Mesenchymal stem cell (in vitro differentiated cells and primary cell): ENCODE measurements around the gene ALDH6A1.

Experiments used
- DNase-seq: peaks from one replicate; pipeline ENCODE4 v3.0.0-alpha.2; 2013
- H2AFZ ChIP-seq: one replicate; pipeline ENCODE4 v1.6.1; 2013; ENCODE audit warnings: low read depth, mild to moderate bottlenecking, control low read depth, inconsistent platforms, low read length, moderate library complexity
- H2AK5ac ChIP-seq: 2 replicates; pipeline ENCODE4 v1.6.1; 2013; ENCODE audit warnings: low read length, moderate library complexity, mild to moderate bottlenecking, inconsistent platforms; ENCODE audit not compliant: severe bottlenecking
- H2BK120ac ChIP-seq: one replicate; pipeline ENCODE4 v1.6.1; 2013; ENCODE audit warnings: low read depth, mild to moderate bottlenecking, inconsistent platforms, low read length, moderate library complexity
- H2BK12ac ChIP-seq, 2 experiments: one replicate each; pipeline ENCODE4 v1.6.1; 2013; ENCODE audit warnings: inconsistent platforms in 2 of 2, low read length in 2 of 2, mild to moderate bottlenecking in 2 of 2, moderate library complexity in 2 of 2, control low read depth in 1 of 2
- H2BK15ac ChIP-seq: one replicate; pipeline ENCODE4 v1.6.1; 2013; ENCODE audit warnings: mild to moderate bottlenecking, low read depth, inconsistent platforms; ENCODE audit not compliant: poor library complexity, severe bottlenecking
- H2BK5ac ChIP-seq: 2 replicates; pipeline ENCODE4 v1.6.1; 2013; ENCODE audit warnings: low read depth, mild to moderate bottlenecking, low read length, control low read depth, inconsistent platforms; ENCODE audit not compliant: poor library complexity, severe bottlenecking
- H3K14ac ChIP-seq, 2 experiments: one replicate each; pipeline ENCODE4 v1.6.1; 2013; ENCODE audit warnings: inconsistent platforms in 2 of 2, low read length in 2 of 2, control low read depth in 1 of 2, mild to moderate bottlenecking in 1 of 2, moderate library complexity in 1 of 2
- H3K18ac ChIP-seq, 2 experiments: one replicate each; pipeline ENCODE4 v1.6.1; 2013; ENCODE audit warnings: inconsistent platforms in 2 of 2, low read length in 2 of 2, control low read depth in 1 of 2, low read depth in 1 of 2, mild to moderate bottlenecking in 1 of 2
- H3K23ac ChIP-seq, 2 experiments: one replicate each; pipeline ENCODE4 v1.6.1; 2013; ENCODE audit warnings: inconsistent platforms in 2 of 2, low read length in 2 of 2, mild to moderate bottlenecking in 2 of 2, moderate library complexity in 2 of 2, control low read depth in 1 of 2
- H3K27ac ChIP-seq: 2 replicates; pipeline ENCODE4 v1.5.1; 2013; ENCODE audit warnings: mild to moderate bottlenecking, moderate library complexity, low read length, control low read depth, inconsistent platforms; ENCODE audit not compliant: poor library complexity, severe bottlenecking
- H3K27me3 ChIP-seq, 2 experiments: 2 replicates each; pipeline versions ENCODE4 v1.6.1 to v1.7.0; 2013; ENCODE audit warnings: low read length in 2 of 2, mild to moderate bottlenecking in 2 of 2, moderate library complexity in 2 of 2, control low read depth in 1 of 2, inconsistent platforms in 1 of 2; ENCODE audit not compliant: control insufficient read depth in 1 of 2, insufficient read depth in 1 of 2
- H3K36me3 ChIP-seq, 2 experiments: 2 replicates each; pipeline versions ENCODE4 v1.6.1 to v1.7.0; 2013; ENCODE audit warnings: low read length in 2 of 2, control low read depth in 1 of 2, inconsistent platforms in 1 of 2, low read depth in 1 of 2, mild to moderate bottlenecking in 1 of 2; ENCODE audit not compliant: insufficient read depth in 2 of 2, control insufficient read depth in 1 of 2
- H3K4ac ChIP-seq, 2 experiments: one replicate each; pipeline ENCODE4 v1.6.1; 2013; ENCODE audit warnings: inconsistent platforms in 2 of 2, low read length in 2 of 2, mild to moderate bottlenecking in 2 of 2, moderate library complexity in 2 of 2, control low read depth in 1 of 2, low read depth in 1 of 2
- H3K4me1 ChIP-seq: 2 replicates; pipeline ENCODE4 v1.6.1; 2013; ENCODE audit warnings: low read depth, low read length, control low read depth; ENCODE audit not compliant: control insufficient read depth, insufficient read depth
- H3K4me2 ChIP-seq: 2 replicates; pipeline ENCODE4 v1.6.1; 2013; ENCODE audit warnings: low read length, mild to moderate bottlenecking, inconsistent platforms; ENCODE audit not compliant: poor library complexity, severe bottlenecking
- H3K4me3 ChIP-seq, 2 experiments: 2 replicates each; pipeline versions ENCODE4 v1.5.1 to v1.7.0; 2013; ENCODE audit warnings: low read length in 2 of 2, mild to moderate bottlenecking in 2 of 2, control low read depth in 1 of 2, low read depth in 1 of 2; ENCODE audit not compliant: insufficient read depth in 1 of 2
- H3K79me1 ChIP-seq: replicated peaks from 2 replicates; pipeline ENCODE4 v1.6.1; 2013; ENCODE audit warnings: mild to moderate bottlenecking, control low read depth, low read length, inconsistent platforms; ENCODE audit not compliant: poor library complexity, severe bottlenecking
- H3K9ac ChIP-seq: 2 replicates; pipeline ENCODE4 v1.7.0; 2013; ENCODE audit warnings: mild to moderate bottlenecking, low read length, moderate library complexity
- H3K9me3 ChIP-seq: 2 replicates; pipeline ENCODE4 v1.7.0; 2013; ENCODE audit warnings: mild to moderate bottlenecking, low read length; ENCODE audit not compliant: control insufficient read depth
- H4K8ac ChIP-seq: one replicate; pipeline ENCODE4 v1.6.1; 2013; ENCODE audit warnings: inconsistent platforms, mild to moderate bottlenecking, low read length, moderate library complexity
- H4K91ac ChIP-seq: one replicate; pipeline ENCODE4 v1.6.1; 2013; ENCODE audit warnings: mild to moderate bottlenecking, low read length, inconsistent platforms
- WGBS: methylation state at CpG from one replicate; pipeline ENCODE4 v1.1.7; 2013; ENCODE audit warnings: mixed read lengths; 5-methylcytosine and 5-hydroxymethylcytosine counted together

ALDH6A1 gene

GRCh38 chr14:74015963-74016362 is 68.3 kb downstream of the ALDH6A1 start:
- peaks cover 19% of the 10 kb centered on the region for H3K79me1 ChIP-seq
- no peaks in the 10 kb centered on the region for H3K27me3 ChIP-seq
- H4K8ac ChIP-seq, result no peak overlapping the region
- no peak overlapping the region for H2BK5ac ChIP-seq
- no peak overlapping the region for H3K14ac ChIP-seq
- H2BK15ac ChIP-seq, result no peak overlapping the region
- no peaks in the 10 kb centered on the region for H3K9me3 ChIP-seq
- H3K4me3 ChIP-seq, result no peak overlapping the region
- H3K18ac ChIP-seq, result no peak overlapping the region
- no peak overlapping the region for H2AFZ ChIP-seq
- peaks cover 0 to 30% of the 10 kb centered on the region in 2 experiments for H3K36me3 ChIP-seq
- peaks cover 10% of the 10 kb centered on the region for H3K4me1 ChIP-seq
- no peak overlapping the region for H3K9ac ChIP-seq
- no peak overlapping the region for H2AK5ac ChIP-seq
- no peak overlapping the region for H3K4ac ChIP-seq
- DNase-seq, result peak; percentile 45
- no peak overlapping the region for H3K4me2 ChIP-seq
- no peak overlapping the region for H3K23ac ChIP-seq
- H2BK12ac ChIP-seq, result no peak overlapping the region
- H2BK120ac ChIP-seq, result no peak overlapping the region
- H4K91ac ChIP-seq, result no peak overlapping the region
- H3K27ac ChIP-seq, result no peak overlapping the region

DNA sequence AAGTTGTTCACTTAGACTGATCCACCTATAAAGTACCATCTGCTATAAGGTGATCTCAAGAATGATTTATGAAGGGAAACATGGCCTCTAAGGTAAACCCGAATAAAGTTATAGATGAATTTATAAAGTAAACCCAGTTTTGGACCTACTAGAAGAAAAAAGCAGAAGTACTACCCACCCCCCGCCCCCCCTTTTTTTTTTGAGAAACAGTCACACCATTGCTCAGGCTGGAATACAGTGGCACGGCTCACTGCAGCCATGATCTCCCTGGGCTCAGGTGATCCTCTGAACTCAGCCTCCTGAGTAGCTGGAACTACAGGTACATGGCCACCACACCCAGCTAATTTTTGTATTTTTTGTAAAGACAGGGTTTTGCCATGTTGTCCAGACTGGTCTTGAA is 69.1 kb downstream of the ALDH6A1 start:
- H3K4me2 ChIP-seq, result no peak overlapping the region
- H3K4ac ChIP-seq, result no peak overlapping the region
- H3K4me3 ChIP-seq, result no peak overlapping the region
- no peak for DNase-seq
- H3K23ac ChIP-seq, result no peak overlapping the region
- no peaks in the 10 kb centered on the region for H3K9me3 ChIP-seq
- H2BK120ac ChIP-seq, result no peak overlapping the region
- no peak overlapping the region for H2AFZ ChIP-seq
- H2BK5ac ChIP-seq, result no peak overlapping the region
- no peak overlapping the region for H2BK12ac ChIP-seq
- no peak overlapping the region for H4K8ac ChIP-seq
- peaks cover 2 to 36% of the 10 kb centered on the region in 2 experiments for H3K36me3 ChIP-seq
- no peak overlapping the region for H4K91ac ChIP-seq
- H2BK15ac ChIP-seq, result no peak overlapping the region
- no peak overlapping the region for H2AK5ac ChIP-seq
- no peak overlapping the region for H3K18ac ChIP-seq
- 100% methylated on average over 1 of the region's 3 CpGs for WGBS
- no peak overlapping the region for H3K9ac ChIP-seq
- no peak overlapping the region for H3K27ac ChIP-seq
- no peaks in the 10 kb centered on the region for H3K27me3 ChIP-seq
- H3K4me1 ChIP-seq, result peaks cover 10% of the 10 kb centered on the region
- H3K14ac ChIP-seq, result no peak overlapping the region
- H3K79me1 ChIP-seq, result peaks cover 17% of the 10 kb centered on the region

DNA sequence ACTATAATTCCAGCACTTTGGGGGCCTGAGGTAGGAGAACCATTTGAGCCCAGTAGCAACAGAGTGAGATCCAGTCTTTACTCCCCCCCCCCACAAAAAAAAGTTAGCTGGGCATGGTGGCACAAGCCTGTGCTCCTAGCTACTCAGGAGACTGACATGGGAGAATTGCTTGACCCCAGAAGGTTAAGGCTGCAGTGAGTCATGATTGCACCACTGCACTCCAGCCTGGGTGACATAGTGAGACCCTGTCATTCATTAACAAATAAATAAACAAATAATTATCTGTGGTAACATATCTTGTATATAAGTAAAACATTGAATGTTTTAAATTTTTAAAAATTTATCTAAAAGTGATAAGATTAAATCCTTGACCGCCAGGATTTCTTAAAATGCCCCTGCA is 70.0 kb downstream of the ALDH6A1 start:
- Histone ChIP-seq H2BK12ac (no peak overlapping the region), H3K4ac (no peak overlapping the region), H3K4me2 (no peak overlapping the region), H3K79me1 (peaks cover 17% of the 10 kb centered on the region), H3K36me3 (peaks cover 10 to 39% of the 10 kb centered on the region in 2 experiments), H4K8ac (no peak overlapping the region), H2AFZ (no peak overlapping the region), H3K23ac (no peak overlapping the region), H4K91ac (no peak overlapping the region), H2BK120ac (no peak overlapping the region), H3K9me3 (no peaks in the 10 kb centered on the region), H2BK15ac (no peak overlapping the region), H2BK5ac (no peak overlapping the region), H3K27me3 (no peaks in the 10 kb centered on the region), H3K27ac (peak overlapping the region; percentile 89), H3K4me3 (no peak overlapping the region), H3K4me1 (peaks cover 10% of the 10 kb centered on the region), H2AK5ac (no peak overlapping the region), H3K18ac (no peak overlapping the region), H3K9ac (no peak overlapping the region), H3K14ac (no peak overlapping the region)
- 100% methylated on average over 1 of the region's 1 CpG for WGBS
- peak; percentile 57 for DNase-seq

DNA sequence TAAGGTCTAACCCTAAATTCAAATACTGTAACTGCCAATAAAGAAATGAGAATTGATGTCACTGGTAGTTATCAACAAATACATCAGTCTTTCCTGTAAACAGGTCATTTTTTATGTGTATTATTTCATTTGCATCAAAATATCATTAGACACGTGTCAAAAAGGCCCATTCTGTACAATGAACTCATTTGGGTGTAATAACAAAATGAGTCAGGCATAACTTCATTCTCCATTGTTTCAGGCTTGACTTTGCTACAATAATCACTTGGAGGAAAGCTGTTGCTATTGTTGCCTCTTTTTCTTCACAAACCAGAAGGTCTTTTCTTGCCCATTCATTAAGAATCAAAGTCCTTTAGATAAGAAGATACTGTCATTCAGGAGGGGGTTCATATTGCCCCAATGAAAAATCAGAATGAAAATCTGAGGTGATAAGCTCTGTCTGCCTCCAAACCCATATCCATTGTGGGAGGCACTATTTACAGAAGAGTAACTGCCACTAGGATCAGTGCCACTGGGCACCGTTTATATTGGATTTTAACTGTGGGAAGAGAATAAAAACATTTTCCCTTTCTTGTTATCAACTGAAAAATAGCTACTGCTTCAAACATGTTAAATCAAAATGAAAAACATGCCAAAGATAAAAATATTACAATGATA is 75.3 kb downstream of the ALDH6A1 start:
- Histone ChIP-seq H3K9ac (no peak overlapping the region), H3K27me3 (no peaks in the 10 kb centered on the region), H2BK12ac (no peak overlapping the region), H3K4me3 (no peak overlapping the region), H3K18ac (no peak overlapping the region), H2AFZ (no peak overlapping the region), H4K91ac (no peak overlapping the region), H2BK120ac (no peak overlapping the region), H3K4me2 (no peak overlapping the region), H3K9me3 (no peaks in the 10 kb centered on the region), H4K8ac (no peak overlapping the region), H3K14ac (no peak overlapping the region), H2AK5ac (no peak overlapping the region), H3K4me1 (no peaks in the 10 kb centered on the region), H3K4ac (no peak overlapping the region), H2BK15ac (no peak overlapping the region), H3K36me3 (peaks cover 19 to 52% of the 10 kb centered on the region in 2 experiments), H2BK5ac (no peak overlapping the region), H3K23ac (no peak overlapping the region), H3K27ac (no peak overlapping the region), H3K79me1 (peaks cover 14% of the 10 kb centered on the region)
- 92% methylated on average over 1 of the region's 2 CpGs for WGBS
- no peak for DNase-seq
